HG02840 (cell line): ENCODE measurements around the gene CCDC177.

ENCODE experiments used
- ATAC-seq: cut with Tn5 transposase; IDR thresholded peaks from one replicate; pipeline ENCODE4 v1.9.1; 2021; ENCODE audit warnings: mild to moderate bottlenecking, moderate library complexity, moderate number of reproducible peaks; ENCODE audit not compliant: unreplicated experiment, low FRiP score

The CCDC177 gene

GRCh38 chr14:69570836-69571330, 3.8 kb downstream of the CCDC177 start:
- no peak for ATAC-seq

GRCh38 chr14:69569859-69570258, 4.8 kb downstream of the CCDC177 start:
- no peak for ATAC-seq

GRCh38 chr14:69567563-69567962, 7.1 kb downstream of the CCDC177 start:
- ATAC-seq: no peak

- ATAC-seq: no peak
Observed at GRCh38 chr14:69561893-69562292, 12.8 kb downstream of the CCDC177 start.

GRCh38 chr14:69560826-69561225, 13.8 kb downstream of the CCDC177 start:
- no peak for ATAC-seq

- ATAC-seq: no peak
Observed at GRCh38 chr14:69559581-69560011, 15.1 kb downstream of the CCDC177 start.

- ATAC-seq: no peak
Observed at GRCh38 chr14:69558774-69559173, 15.9 kb downstream of the CCDC177 start.

- no peak for ATAC-seq
Observed at GRCh38 chr14:69554500-69554899, 20.2 kb downstream of the CCDC177 start.

- ATAC-seq: no peak
Observed at GRCh38 chr14:69553252-69553651, 21.4 kb downstream of the CCDC177 start.

GRCh38 chr14:69551511-69551910, 23.2 kb downstream of the CCDC177 start:
- ATAC-seq: no peak

GRCh38 chr14:69548566-69548965, 26.1 kb downstream of the CCDC177 start:
- no peak for ATAC-seq

- no peak for ATAC-seq
Observed at GRCh38 chr14:69547701-69548348, 26.8 kb downstream of the CCDC177 start.

GRCh38 chr14:69543341-69544115, 31.1 kb downstream of the CCDC177 start:
- ATAC-seq: no peak

GRCh38 chr14:69542311-69542710, 32.4 kb downstream of the CCDC177 start:
- ATAC-seq: no peak

- no peak for ATAC-seq
Observed at GRCh38 chr14:69540654-69541335, 33.9 kb downstream of the CCDC177 start.

- no peak for ATAC-seq
Observed at GRCh38 chr14:69539631-69540410, 34.9 kb downstream of the CCDC177 start.

GRCh38 chr14:69538766-69539165, 35.9 kb downstream of the CCDC177 start:
- no peak for ATAC-seq

- no peak for ATAC-seq
Observed at GRCh38 chr14:69537900-69538299, 36.8 kb downstream of the CCDC177 start.

- no peak for ATAC-seq
Observed at GRCh38 chr14:69536971-69537370, 37.7 kb downstream of the CCDC177 start.

GRCh38 chr14:69535230-69535848, 39.3 kb downstream of the CCDC177 start:
- ATAC-seq: no peak
